ENCODE measurements around the gene STXBP6. TPM values are rescaled to one million over a fixed set of nuclear protein-coding genes. Genes with fewer than 3 reads are reported as not detected.

STXBP6 gene
- total and polyA plus RNA-seq, 2 of the 13 experiments (the other 11 are each of a cell fraction or from before 2014, with no cell fraction given): 35.3 to 42.8 TPM

- TF ChIP-seq, protein P1, sequence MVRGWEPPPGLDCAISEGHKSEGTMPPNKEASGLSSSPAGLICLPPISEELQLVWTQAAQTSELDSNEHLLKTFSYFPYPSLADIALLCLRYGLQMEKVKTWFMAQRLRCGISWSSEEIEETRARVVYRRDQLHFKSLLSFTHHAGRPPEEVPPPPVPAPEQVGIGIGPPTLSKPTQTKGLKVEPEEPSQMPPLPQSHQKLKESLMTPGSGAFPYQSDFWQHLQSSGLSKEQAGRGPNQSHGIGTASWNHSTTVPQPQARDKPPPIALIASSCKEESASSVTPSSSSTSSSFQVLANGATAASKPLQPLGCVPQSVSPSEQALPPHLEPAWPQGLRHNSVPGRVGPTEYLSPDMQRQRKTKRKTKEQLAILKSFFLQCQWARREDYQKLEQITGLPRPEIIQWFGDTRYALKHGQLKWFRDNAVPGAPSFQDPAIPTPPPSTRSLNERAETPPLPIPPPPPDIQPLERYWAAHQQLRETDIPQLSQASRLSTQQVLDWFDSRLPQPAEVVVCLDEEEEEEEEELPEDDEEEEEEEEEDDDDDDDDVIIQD (CRISPR knock-in tag; IDR thresholded peaks at IDR 0.05; ENCODE audit: low read depth): peak; percentile 89; the same call in 1 of the 2 replicates
- TF ChIP-seq ZNF878 (CRISPR knock-in tag; IDR thresholded peaks at IDR 0.05): peak; percentile 55; the same call in 1 of the 2 replicates
- TF ChIP-seq HNRNPL (IDR thresholded peaks at IDR 0.05; ENCODE audit: low read depth, low read length): no peak
- TF ChIP-seq ZKSCAN8 (CRISPR knock-in tag; IDR thresholded peaks at IDR 0.05; ENCODE audit: borderline replicate concordance): peak; percentile 51; the same call in 1 of the 2 replicates
- TF ChIP-seq ZNF788 (CRISPR knock-in tag; IDR thresholded peaks at IDR 0.05; ENCODE audit: borderline replicate concordance): no peak
- TF ChIP-seq ZNF605 (CRISPR knock-in tag; IDR thresholded peaks at IDR 0.05): peak; percentile 21; the same call in 1 of the 2 replicates
- TF ChIP-seq ZBTB39 (CRISPR knock-in tag; IDR thresholded peaks at IDR 0.05): no peak
- TF ChIP-seq TFAP4 (IDR thresholded peaks at IDR 0.05; ENCODE audit: borderline replicate concordance, low read depth): peak; percentile 79; the same call in 1 of the 2 replicates
- TF ChIP-seq, protein P2, sequence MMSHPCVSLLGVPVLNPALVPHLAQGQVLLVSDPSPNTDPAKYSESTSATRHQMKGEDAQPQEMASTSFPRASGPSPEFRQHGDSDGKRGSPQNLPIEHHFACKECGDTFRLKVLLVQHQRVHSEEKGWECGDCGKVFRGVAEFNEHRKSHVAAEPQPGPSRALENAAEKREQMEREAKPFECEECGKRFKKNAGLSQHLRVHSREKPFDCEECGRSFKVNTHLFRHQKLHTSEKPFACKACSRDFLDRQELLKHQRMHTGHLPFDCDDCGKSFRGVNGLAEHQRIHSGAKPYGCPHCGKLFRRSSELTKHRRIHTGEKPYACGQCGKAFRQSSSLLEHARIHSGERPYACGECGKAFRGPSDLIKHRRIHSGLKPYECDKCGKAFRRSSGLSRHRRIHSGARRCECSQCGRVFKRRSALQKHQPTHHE (CRISPR knock-in tag; IDR thresholded peaks at IDR 0.05; ENCODE audit: borderline replicate concordance): peak; percentile 73; the same call in 1 of the 2 replicates
- TF ChIP-seq ZNF572 (CRISPR knock-in tag; IDR thresholded peaks at IDR 0.05): peak; percentile 90
- peak; percentile 31; the same call in 1 of the 2 replicates for TF ChIP-seq ZNF136 (CRISPR knock-in tag; IDR thresholded peaks at IDR 0.05; ENCODE audit: low read depth)
- peak in 1 of 2 experiments; percentile 88; a peak in 2 of 4 replicates for TF ChIP-seq EP300 (IDR thresholded peaks at IDR 0.05; ENCODE audit: low read depth in 2 of 2, low read length in 2 of 2)
- TF ChIP-seq EP300 (CRISPR knock-in tag; IDR thresholded peaks at IDR 0.05; ENCODE audit: borderline replicate concordance): no peak
- peak; percentile 89 for TF ChIP-seq FOXA3 (CRISPR knock-in tag; IDR thresholded peaks at IDR 0.05)
- peak; percentile 55; the same call in 1 of the 2 replicates for TF ChIP-seq SMC3 (IDR thresholded peaks at IDR 0.05; ENCODE audit: low read length)
- TF ChIP-seq JARID2 (CRISPR knock-in tag; IDR thresholded peaks at IDR 0.05; ENCODE audit: insufficient replicate concordance): peak; percentile 23
- TF ChIP-seq ZBTB8A (CRISPR knock-in tag; IDR thresholded peaks at IDR 0.05; ENCODE audit: borderline replicate concordance, low read depth): no peak
- TF ChIP-seq ZNF30 (CRISPR knock-in tag; IDR thresholded peaks at IDR 0.05): no peak
Measured at GRCh38 chr14:24817212-24818057, 232.5 kb downstream of the STXBP6 start (continued).

Measured in HepG2 (cell line).